Osteoblast (primary cell): Measurements from ENCODE around the gene BHLHA15. TPM values are rescaled to one million over a fixed set of nuclear protein-coding genes. Genes with fewer than 3 reads are reported as not detected.

Source experiments
- DNase-seq: peaks from one replicate; pipeline ENCODE4 v3.0.0; 2011; ENCODE audit warnings: low spot score, mixed read lengths; ENCODE audit not compliant: insufficient read length; ENCODE audit errors: missing footprints
- H2AFZ ChIP-seq: 2 replicates; pipeline ENCODE4 v1.6.0; 2011; ENCODE audit warnings: mild to moderate bottlenecking, low read length
- H3K27ac ChIP-seq: 2 replicates; pipeline ENCODE4 v1.5.1; 2011; ENCODE audit warnings: mild to moderate bottlenecking, low read depth, low read length, moderate library complexity
- H3K27me3 ChIP-seq: 2 replicates; pipeline ENCODE4 v1.6.0; 2012; ENCODE audit warnings: mild to moderate bottlenecking, control low read depth, inconsistent platforms, low read length, moderate library complexity; ENCODE audit not compliant: insufficient read depth
- H3K36me3 ChIP-seq: 2 replicates; pipeline ENCODE4 v1.5.1; 2011; ENCODE audit warnings: mild to moderate bottlenecking, low read length, control low read depth, moderate library complexity; ENCODE audit not compliant: insufficient read depth
- H3K4me1 ChIP-seq: 2 replicates; pipeline ENCODE4 v1.5.1; 2011; ENCODE audit warnings: mild to moderate bottlenecking, low read length, control low read depth, moderate library complexity; ENCODE audit not compliant: insufficient read depth
- H3K4me2 ChIP-seq: 2 replicates; pipeline ENCODE4 v1.6.0; 2011; ENCODE audit warnings: mild to moderate bottlenecking, low read length; ENCODE audit not compliant: insufficient read depth
- H3K4me3 ChIP-seq: fragments of 200-600 bp; sonication (generic); 3 replicates; pipeline ENCODE4 v1.5.1; 2012; ENCODE audit warnings: mild to moderate bottlenecking, low read length, inconsistent platforms; ENCODE audit not compliant: insufficient read depth
- H3K79me2 ChIP-seq: 2 replicates; pipeline ENCODE4 v1.6.0; 2012; ENCODE audit warnings: mild to moderate bottlenecking, low read length, control low read depth, inconsistent platforms; ENCODE audit not compliant: insufficient read depth
- H3K9me3 ChIP-seq: 2 replicates; pipeline ENCODE4 v1.5.1; 2011; ENCODE audit warnings: low read depth, low read length, control low read depth
- H4K20me1 ChIP-seq: 2 replicates; pipeline ENCODE4 v1.6.0; 2012; ENCODE audit warnings: mild to moderate bottlenecking, low read length, control low read depth; ENCODE audit not compliant: insufficient read depth
- CTCF ChIP-seq: IDR thresholded peaks from 2 replicates; pipeline ENCODE4 v1.5.1; 2011; ENCODE audit warnings: mild to moderate bottlenecking, low read depth, low read length, moderate library complexity; ENCODE audit errors: extremely low read depth
- total RNA-seq: library from RNA; depleted of rRNA; stranded (reverse); fragments of >200 nt; gene quantifications from 2 replicates; pipeline ENCODE4 v1.2.3, GENCODE V29; 2012

The BHLHA15 gene
- total RNA-seq, 1 donor, result not detected

DNA sequence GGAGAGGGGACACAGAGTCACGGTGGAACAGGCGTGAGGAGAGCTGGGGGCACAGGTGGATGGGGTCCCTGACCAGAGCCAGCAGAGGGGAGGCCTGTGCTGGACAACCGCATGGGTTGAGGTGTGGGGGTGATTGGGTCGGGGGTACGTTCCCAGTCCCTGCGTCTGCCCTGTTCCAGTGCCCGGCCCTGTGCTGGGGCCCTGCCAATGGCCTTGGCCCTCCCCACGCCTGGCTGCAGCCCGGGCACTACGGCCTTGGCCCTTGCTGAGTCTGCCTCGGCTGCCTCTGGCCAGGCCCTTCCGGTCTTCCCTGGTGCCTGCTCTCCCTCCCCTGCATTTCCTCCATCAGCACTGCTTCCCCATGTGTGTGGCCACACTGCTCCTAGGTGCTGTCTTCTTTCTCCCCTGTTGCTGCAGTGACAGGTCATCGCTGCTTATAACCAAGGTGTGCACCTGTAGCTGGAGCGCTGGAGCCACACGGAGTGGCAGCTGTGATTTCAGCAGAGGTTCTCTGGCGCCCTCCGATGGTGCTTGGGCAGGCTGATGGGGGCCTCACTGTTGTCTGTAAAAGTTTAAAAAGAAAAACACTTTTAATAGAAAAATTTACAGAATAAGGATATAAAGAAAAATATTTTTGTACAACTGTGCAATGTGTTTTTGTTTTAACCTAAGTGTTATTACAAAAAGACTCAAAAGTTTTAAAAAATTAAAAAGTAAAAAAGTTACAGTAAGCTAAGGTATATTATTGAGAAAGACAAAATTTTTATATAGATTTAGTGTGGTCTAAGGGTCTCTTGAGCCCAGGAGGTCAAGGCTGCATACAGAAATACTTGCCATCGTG is 45.2 kb upstream of the BHLHA15 start:
- Histone ChIP-seq H3K4me3 (no peak overlapping the region), H3K36me3 (no peaks in the 10 kb centered on the region), H2AFZ (no peak overlapping the region), H3K27ac (no peak overlapping the region), H3K4me1 (peaks cover 3% of the 10 kb centered on the region), H3K27me3 (no peaks in the 10 kb centered on the region), H3K79me2 (no peaks in the 10 kb centered on the region), H3K9me3 (no peaks in the 10 kb centered on the region), H4K20me1 (peaks cover 7% of the 10 kb centered on the region), H3K4me2 (no peak overlapping the region)
- peak; percentile 77 for TF ChIP-seq CTCF
- peak; percentile 85 for DNase-seq

DNA sequence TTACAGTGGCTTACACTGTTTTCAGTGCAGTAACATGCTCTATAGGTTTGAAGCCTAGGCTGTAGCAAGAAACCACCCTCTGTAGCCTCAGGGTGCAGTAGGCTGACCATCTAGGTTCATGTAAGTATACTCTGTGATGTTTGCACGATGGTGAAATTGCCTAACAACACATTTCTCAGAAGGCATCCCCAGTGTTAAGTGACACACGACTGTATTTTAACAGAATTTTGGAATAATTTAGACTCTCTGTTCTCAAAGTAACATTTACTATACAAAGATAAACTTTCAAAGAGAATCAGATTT is 44.6 kb upstream of the BHLHA15 start:
- no peak for TF ChIP-seq CTCF
- Histone ChIP-seq H3K9me3 (no peaks in the 10 kb centered on the region), H2AFZ (no peak overlapping the region), H3K4me2 (no peak overlapping the region), H3K4me3 (no peak overlapping the region), H4K20me1 (peaks cover 7% of the 10 kb centered on the region), H3K27me3 (no peaks in the 10 kb centered on the region), H3K36me3 (no peaks in the 10 kb centered on the region), H3K4me1 (peaks cover 3% of the 10 kb centered on the region), H3K27ac (no peak overlapping the region), H3K79me2 (no peaks in the 10 kb centered on the region)
- no peak for DNase-seq

DNA sequence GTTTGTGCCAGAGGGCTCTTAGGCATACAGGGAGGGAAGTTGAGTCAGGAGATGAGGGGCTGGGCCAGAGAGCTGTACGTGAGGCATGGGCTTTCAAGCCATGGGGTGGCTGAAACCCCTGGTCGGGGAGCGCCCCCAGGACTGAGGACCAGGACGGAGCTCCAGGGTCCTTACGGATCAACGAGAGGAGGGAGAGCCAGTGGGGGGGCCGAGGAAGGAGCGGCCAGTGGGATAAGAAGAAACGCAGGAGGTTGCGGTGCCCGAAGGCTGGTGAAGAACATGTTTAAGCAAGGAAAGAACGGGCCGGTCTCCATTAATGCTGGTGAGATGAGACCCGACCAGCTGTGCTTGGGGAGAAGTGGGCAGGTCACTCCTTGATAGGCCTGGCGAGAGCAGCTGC is 43.6 kb upstream of the BHLHA15 start:
- Histone ChIP-seq H3K4me1 (peaks cover 3% of the 10 kb centered on the region), H3K27ac (no peak overlapping the region)

More for the DNA sequence above, 43.6 kb upstream of the BHLHA15 start:
- H3K4me3 ChIP-seq, result no peak overlapping the region
- no peak for DNase-seq
- H3K4me2 ChIP-seq, result no peak overlapping the region
- H4K20me1 ChIP-seq, result peaks cover 7% of the 10 kb centered on the region
- no peaks in the 10 kb centered on the region for H3K9me3 ChIP-seq
- TF ChIP-seq CTCF, result no peak
- H3K27me3 ChIP-seq, result no peaks in the 10 kb centered on the region
- no peak overlapping the region for H2AFZ ChIP-seq
- no peaks in the 10 kb centered on the region for H3K36me3 ChIP-seq
- no peaks in the 10 kb centered on the region for H3K79me2 ChIP-seq
